Activated naive CD4-positive, alpha-beta T cell treated with Interleukin-2 at 50 U/mL for 16 hours (primary cell): Measurements from ENCODE around the gene EXD3.
"Not testable (repeated sequence)": the region's sequence is repeated elsewhere in the genome, so short reads cannot be mapped to it uniquely, and the experiment has no call there.

Experiments
- DNase-seq: peaks from one replicate; pipeline ENCODE4 v3.0.0-alpha.2; 2020

The EXD3 gene

DNA sequence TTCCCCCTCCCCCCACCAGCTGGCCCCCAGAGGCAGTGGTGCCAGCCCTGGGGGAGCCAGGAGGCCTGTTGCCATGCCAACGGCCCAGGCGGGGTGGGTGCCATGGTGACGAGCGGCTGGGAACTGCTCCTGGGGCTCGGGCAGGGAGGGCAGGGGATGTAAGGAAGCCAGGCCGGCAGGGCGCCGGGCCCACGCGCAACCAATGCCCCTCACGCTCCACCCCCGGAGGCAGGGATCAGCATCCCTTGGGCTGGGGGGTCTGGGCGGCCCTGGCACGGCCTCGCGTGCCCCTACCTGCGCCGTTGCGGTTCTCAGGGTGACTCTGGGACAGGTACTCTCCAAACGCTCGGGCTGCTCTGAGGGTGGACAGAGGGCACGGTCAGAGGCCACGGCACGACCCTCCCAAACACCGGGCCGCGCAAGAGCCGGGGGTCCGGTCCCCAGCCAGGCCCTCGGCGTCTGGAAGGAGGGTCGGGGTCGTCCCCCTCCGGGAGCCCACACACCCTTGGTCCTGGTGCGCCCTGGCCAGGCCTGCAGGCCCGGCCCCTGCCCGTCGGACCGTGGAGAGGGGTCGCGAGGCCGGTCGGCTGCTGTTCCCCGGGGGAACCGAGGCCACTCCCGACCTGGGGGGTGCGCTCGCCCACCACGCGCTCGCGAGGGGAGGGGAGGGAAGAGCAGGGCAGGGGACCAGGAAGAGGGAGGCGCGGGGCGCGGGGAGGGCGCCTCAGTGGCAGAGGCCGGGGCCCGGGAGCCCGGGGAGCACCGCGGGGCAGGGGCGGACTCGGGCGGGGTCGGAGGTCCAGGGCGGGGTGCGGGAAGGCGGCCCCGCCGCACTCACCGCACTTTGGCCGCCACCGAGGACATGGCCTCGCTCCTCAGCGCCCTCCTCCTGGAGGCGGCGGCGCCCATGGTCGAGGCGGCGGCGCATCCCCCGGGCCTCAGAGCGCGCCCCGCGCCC lies 35.5 kb upstream of the EXD3 start:
- peak; percentile 25 for DNase-seq

DNA sequence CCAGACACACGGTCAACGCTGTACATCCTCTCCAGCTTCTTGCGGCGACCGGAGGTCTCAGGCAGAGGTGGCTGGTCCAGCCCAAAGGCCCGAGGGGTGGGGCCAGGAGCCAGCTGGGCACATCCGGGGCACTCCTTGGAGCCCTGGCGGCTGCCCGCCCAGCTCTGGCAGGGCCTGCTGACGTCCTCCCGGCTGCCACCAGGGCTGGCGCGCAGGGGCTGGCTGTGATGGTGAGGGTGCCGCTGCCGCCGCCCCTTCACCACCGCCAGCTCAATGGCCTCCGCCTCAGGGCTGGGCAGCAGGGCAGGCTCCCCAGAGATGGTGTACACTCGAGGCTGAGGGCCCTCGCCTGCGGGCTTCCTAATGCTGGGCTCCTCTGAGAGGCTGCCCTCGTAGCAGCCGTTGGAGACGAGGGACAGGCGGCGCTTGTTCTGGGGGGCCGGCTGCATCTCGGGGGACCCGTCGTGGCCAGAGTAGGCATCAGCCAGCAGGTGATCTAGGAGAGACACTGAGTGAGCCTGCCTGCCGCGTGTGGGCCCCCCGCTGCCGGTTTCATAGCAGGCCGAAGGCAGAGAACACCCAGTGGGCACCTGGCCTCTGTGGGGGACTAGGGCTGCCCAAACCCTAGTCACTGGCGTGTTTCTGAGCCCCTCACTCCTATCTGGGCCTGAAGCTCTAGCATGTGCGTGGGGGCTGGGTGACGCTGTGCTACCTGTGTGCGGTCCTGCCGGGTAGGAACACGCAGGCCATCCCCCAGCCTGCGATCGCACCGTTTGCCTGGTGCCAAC lies 34.6 kb upstream of the EXD3 start:
- DNase-seq, result no peak

DNA sequence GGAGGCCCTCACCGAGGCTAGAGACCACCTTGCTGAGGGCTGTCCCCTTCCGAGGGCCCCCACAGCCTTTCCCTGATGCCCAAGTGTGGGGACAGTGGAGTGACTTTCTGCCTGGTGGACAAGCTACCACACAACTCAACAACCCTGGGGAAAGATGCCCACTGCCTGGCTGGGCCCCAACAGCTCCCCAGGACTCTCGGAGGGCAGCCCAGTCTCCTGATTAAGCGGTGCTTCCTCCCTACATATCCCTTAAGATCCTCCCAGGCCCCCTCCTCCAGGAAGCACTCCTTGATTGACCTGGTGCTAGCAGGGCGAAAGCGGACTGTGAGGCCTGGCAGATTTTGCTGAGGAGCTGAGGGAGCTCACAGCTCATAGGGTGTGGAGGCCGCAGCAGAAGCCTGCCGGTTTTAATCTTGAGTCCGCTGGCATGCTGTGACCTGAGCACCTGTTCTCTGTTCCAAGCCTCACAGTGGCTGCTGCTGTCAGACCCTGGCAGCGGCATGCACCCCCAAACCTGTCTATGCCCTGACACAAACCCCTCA lies 34.0 kb upstream of the EXD3 start:
- DNase-seq, result no peak

DNA sequence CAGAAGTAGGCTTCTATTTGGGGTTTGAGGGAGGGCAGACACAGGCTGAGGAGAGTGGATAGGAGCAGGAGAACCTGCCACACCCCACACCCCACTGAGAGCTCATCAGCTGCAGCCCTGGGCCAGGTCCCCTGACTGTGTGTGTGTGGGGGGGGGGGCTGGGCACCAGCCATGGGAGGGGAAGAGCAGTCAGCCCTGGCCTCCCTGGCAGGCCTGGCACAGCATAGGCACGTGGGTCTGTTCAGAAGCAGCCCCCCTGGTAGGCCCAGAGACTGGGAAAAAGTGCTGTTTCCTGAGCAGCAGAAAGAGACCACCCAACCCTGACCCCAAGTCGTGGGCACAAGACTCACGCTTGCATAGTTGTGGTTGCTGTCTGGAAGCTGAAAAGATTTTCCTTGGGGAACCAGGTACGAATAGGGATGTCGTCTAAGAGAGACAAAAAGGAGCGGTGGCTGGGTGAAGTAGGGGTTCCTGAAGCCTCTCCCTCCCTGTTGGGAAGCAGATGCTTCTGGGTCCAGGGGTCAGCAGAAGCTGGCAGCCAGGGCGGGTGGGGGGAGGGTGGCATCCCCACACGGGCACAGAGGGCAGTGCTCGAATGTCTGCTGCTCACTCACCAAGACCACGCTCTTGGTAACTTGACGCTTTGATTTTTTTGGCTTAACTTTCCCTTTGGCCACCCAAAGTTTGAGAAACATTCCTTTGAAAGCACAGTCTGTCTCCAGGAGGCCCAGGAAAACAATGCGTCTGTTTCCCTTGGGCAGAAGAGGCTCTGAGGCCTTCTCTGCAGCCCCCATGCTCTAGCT lies 33.3 kb upstream of the EXD3 start:
- DNase-seq, result no peak

- no peak for DNase-seq
These were observed 32.5 kb upstream of the EXD3 start for GRCh38 chr9:137455359-137455991.

- no peak for DNase-seq
These were observed 31.8 kb upstream of the EXD3 start for GRCh38 chr9:137454597-137455358.

DNA sequence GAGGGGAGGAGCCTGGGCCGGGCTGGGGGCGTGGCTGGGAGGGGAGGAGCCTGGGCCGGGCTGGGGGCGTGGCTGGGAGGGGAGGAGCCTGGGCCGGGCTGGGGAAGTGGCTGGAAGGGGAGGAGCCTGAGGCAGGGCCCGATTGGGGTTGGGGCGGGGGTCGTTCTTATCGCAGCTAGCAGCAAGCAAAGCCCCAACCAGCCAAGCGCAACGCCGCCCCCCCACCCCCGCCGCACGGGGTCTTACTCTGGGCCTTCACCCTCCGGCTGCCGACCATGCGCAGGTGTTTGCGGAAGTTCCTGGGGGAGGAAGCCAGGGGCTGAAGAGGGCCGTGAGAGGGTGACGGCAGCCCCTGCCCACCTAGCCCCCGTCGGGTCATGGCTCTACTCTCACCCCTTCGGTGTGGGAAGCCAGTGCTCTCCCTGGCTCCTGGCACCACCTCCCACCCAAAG lies 31.2 kb upstream of the EXD3 start:
- no peak for DNase-seq

GRCh38 chr9:137453643-137454081 lies 30.7 kb upstream of the EXD3 start:
- DNase-seq, result peak; percentile 62

DNA sequence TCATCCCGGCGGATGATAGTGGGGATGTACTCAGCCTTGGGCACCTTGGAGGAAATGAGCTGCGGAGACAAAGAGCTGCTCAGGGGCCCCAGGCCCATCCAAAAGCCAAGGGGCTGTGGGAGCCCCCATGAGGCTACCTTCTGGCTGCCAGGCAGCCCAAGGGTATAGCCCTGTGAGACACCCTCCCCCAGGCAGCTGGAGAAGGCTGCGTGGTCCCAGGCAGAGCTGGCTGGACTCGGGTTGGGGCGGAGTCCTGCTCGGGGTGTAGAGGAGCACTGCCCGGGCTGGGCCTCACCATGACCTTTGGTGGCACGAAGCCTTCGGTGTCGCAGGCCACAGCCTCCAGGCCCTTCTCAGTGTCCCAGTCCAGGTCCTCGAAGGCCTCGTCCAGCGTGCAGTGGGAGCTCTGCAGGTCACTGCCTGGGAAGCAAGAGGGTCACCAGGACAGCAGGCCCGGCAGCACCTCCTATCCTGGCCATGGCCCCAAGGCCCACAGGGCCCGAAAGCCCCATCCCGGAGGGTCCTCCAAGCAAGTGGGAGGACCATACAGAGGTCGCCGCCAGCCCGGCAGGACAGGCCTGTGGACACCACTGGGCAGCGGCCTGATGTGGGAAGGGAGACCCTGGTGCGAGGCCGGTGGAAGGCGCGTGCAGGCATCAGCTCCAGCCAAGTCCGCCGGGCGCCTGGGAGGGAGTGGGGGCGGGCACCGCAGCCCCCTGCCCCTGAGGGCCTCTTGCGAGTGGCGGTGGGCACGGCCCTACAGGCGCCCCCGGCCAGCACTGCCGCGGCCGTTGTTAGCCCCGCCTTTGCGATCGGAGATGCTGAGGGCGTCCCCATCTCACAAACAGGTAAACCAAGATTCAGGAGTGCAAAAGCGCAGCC lies 30.0 kb upstream of the EXD3 start:
- DNase-seq, result no peak

GRCh38 chr9:137452006-137452760 lies 29.2 kb upstream of the EXD3 start:
- no peak for DNase-seq

GRCh38 chr9:137451264-137452005 lies 28.5 kb upstream of the EXD3 start:
- not testable (repeated sequence) for DNase-seq

GRCh38 chr9:137450539-137451222 lies 27.7 kb upstream of the EXD3 start:
- not testable (repeated sequence) for DNase-seq

- peak; percentile 47 for DNase-seq
These were observed 27.1 kb upstream of the EXD3 start for GRCh38 chr9:137449931-137450538.

- DNase-seq, result no peak
These were observed 26.3 kb upstream of the EXD3 start for GRCh38 chr9:137449081-137449844.

- no peak for DNase-seq
These were observed 25.6 kb upstream of the EXD3 start for GRCh38 chr9:137448602-137448962.

DNA sequence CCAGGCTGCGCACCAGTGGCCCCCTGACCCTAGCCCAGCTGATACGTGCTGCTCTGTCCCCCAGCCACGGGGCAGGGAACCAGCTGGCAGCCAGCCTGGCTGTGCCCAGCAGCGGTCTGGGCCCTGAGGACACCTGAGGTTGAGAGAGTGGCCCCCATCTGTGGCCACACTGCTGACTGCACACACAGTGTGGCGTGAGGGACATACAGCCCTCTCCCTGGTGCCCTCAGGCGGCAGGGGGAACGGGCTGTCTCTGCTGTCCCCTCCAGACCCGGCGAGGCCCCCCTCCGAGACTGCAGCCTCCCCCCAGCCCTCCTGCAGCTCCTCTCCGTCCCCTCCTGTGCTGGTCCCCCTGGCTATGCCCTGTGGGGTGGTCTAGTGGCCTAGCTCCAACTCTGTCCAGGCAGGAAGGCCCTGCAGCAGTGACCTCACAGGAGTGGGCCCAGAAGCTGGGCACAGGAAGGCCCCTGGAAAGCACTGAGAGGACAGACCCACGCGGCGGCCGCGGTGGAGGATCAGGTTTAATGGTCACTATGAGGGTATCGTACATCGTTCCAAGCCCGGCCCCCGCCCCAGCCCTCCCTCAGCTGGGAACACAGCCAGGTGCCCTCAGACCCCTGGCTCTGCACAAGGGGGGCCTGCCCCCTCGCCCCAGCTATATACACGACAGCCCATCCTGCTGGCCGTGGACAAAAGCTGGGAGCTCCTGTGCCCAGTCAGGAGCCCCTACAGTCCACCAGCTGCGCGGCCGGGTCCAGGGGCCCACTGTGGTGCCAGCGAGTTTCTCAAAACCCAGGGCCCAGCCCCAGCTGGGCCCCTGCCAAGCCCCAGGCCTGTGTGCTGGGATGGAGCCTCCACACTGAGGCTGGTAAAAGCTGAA lies 25.0 kb upstream of the EXD3 start:
- DNase-seq, result no peak
